DND-41 (cell line): ENCODE results near the gene GRK1.

Source experiments
- ATAC-seq: fragments of 200-7000 bp; cut with Tn5 transposase; 3 replicates; pipeline ENCODE4 v1.9.1; 2021; ENCODE audit warnings: low read depth; ENCODE audit not compliant: insufficient read depth
- DNase-seq: peaks from one replicate; pipeline ENCODE4 v3.0.0-alpha.2; 2020
- H2AFZ ChIP-seq: 2 replicates; pipeline ENCODE4 v1.6.0; 2012; ENCODE audit warnings: low read depth, low read length
- H3K27ac ChIP-seq: 2 replicates; pipeline ENCODE4 v1.5.1; 2012; ENCODE audit warnings: low read length, inconsistent platforms
- H3K27me3 ChIP-seq: fragments of 200-600 bp; sonication (generic); 2 replicates; pipeline ENCODE4 v1.6.0; 2012; ENCODE audit warnings: low read length, mild to moderate bottlenecking, inconsistent platforms; ENCODE audit not compliant: insufficient read depth, poor library complexity
- H3K36me3 ChIP-seq: 2 replicates; pipeline ENCODE4 v1.5.1; 2012; ENCODE audit warnings: low read length, inconsistent platforms; ENCODE audit not compliant: insufficient read depth
- H3K4me1 ChIP-seq: 2 replicates; pipeline ENCODE4 v1.5.1; 2012; ENCODE audit warnings: mild to moderate bottlenecking, low read length; ENCODE audit not compliant: insufficient read depth
- H3K4me2 ChIP-seq: 2 replicates; pipeline ENCODE4 v1.6.0; 2012; ENCODE audit warnings: mild to moderate bottlenecking, moderate library complexity, low read length, inconsistent platforms; ENCODE audit not compliant: insufficient read depth
- H3K4me3 ChIP-seq, 2 experiments: fragments of 200-600 bp in 1 of 2; shearing (Covaris generic) in 1 of 2; 2 replicates each; pipeline ENCODE4 v1.5.1; 2012 to 2016; ENCODE audit warnings: inconsistent platforms in 2 of 2, low read length in 2 of 2, mild to moderate bottlenecking in 2 of 2, low read depth in 1 of 2, moderate library complexity in 1 of 2
- H3K79me2 ChIP-seq: 2 replicates; pipeline ENCODE4 v1.6.0; 2012; ENCODE audit warnings: low read length, inconsistent platforms; ENCODE audit not compliant: insufficient read depth
- H3K9ac ChIP-seq: 2 replicates; pipeline ENCODE4 v1.6.0; 2012; ENCODE audit warnings: low read depth, mild to moderate bottlenecking, inconsistent platforms, low read length, moderate library complexity
- H3K9me3 ChIP-seq: 2 replicates; pipeline ENCODE4 v1.5.1; 2012; ENCODE audit warnings: low read length, moderate library complexity, mild to moderate bottlenecking, inconsistent platforms; ENCODE audit not compliant: insufficient read depth, severe bottlenecking
- H4K20me1 ChIP-seq: 2 replicates; pipeline ENCODE4 v1.6.0; 2012; ENCODE audit warnings: low read length; ENCODE audit not compliant: insufficient read depth
- EZH2 ChIP-seq: IDR thresholded peaks from 3 replicates; pipeline ENCODE4 v1.6.1; 2012; ENCODE audit warnings: borderline replicate concordance, low read depth, mild to moderate bottlenecking, moderate library complexity, low read length, inconsistent platforms; ENCODE audit not compliant: severe bottlenecking
- TF ChIP-seq, protein P1 (sequence below): IDR thresholded peaks from 2 replicates; pipeline ENCODE4 v1.5.1; 2012; ENCODE audit warnings: borderline replicate concordance, low read length, moderate library complexity, mild to moderate bottlenecking; ENCODE audit not compliant: poor library complexity, severe bottlenecking; ENCODE audit errors: extremely low read depth

GRK1 gene

DNA sequence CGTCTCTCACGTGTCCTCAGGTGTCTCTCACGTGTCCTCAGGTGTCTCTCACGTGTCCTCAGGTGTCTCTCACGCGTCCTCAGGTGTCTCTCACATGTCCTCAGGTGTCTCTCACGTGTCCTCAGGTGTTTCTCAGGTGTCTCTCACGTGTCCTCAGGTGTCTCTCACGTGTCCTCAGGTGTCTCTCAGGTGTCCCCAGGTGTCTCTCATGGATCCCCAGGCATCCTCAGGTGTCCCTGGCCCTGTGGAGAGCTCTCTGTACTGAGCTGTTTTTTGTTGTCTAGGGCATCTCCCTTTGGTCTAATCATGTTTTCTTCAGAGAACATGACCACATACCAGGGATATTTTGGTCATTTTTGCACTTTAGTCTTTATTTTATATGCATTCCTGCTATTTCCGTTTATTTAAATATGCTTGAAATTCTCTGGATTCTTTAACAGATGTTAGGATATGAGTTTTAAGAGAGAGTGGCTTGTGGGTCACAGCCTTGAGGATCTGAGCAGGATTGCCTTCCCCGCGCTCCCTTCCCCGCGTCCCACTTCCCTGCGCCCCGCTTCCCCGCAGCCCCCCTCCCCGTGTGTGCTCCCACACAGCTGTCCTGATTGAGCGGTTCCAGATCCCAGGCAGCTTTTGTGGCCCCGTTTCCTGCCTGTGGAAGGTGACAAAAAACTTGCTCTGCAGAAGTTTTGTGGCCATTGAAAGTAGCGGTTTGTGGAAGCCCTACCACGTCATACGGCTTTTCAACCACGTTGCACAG is 40.9 kb upstream of the GRK1 start:
- Histone ChIP-seq H3K27me3 (no peaks in the 10 kb centered on the region), H3K27ac (no peak overlapping the region), H3K36me3 (peaks cover 83% of the 10 kb centered on the region), H3K4me2 (no peak overlapping the region), H3K79me2 (peaks cover 92% of the 10 kb centered on the region), H3K9ac (no peak overlapping the region), H3K9me3 (no peaks in the 10 kb centered on the region), H3K4me3 (no peak overlapping the region), H2AFZ (no peak overlapping the region), H3K4me1 (no peaks in the 10 kb centered on the region), H4K20me1 (peaks cover 98% of the 10 kb centered on the region)
- ATAC-seq, result no peak
- DNase-seq, result no peak
- no peak for TF ChIP-seq EZH2
- TF ChIP-seq, protein P1, sequence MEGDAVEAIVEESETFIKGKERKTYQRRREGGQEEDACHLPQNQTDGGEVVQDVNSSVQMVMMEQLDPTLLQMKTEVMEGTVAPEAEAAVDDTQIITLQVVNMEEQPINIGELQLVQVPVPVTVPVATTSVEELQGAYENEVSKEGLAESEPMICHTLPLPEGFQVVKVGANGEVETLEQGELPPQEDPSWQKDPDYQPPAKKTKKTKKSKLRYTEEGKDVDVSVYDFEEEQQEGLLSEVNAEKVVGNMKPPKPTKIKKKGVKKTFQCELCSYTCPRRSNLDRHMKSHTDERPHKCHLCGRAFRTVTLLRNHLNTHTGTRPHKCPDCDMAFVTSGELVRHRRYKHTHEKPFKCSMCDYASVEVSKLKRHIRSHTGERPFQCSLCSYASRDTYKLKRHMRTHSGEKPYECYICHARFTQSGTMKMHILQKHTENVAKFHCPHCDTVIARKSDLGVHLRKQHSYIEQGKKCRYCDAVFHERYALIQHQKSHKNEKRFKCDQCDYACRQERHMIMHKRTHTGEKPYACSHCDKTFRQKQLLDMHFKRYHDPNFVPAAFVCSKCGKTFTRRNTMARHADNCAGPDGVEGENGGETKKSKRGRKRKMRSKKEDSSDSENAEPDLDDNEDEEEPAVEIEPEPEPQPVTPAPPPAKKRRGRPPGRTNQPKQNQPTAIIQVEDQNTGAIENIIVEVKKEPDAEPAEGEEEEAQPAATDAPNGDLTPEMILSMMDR, result no peak

DNA sequence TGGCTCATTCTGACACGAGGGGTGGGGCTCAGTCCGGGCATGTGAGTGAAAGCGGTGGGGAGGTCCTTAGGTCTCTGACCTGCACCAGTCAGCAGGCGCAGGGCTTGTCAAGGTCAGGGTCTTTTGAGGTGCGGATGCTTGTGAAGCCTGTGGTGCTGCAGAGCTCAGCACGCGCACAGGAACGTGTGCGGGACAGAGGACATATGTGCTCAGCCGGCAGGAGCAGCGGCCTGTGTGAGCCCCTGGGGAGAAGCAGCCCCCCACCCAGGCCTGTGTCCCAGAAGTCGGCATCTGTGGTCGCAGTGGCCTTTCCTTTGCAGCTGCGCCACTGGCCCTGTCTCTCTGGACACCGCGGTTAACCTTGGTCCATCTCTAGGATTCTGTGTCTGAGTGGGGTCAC is 39.9 kb upstream of the GRK1 start:
- Histone ChIP-seq H3K4me1 (no peaks in the 10 kb centered on the region), H3K9me3 (no peaks in the 10 kb centered on the region), H3K36me3 (peaks cover 93% of the 10 kb centered on the region), H3K27me3 (no peaks in the 10 kb centered on the region), H2AFZ (no peak overlapping the region), H3K27ac (no peak overlapping the region), H3K79me2 (peaks cover 99% of the 10 kb centered on the region), H3K9ac (no peak overlapping the region), H4K20me1 (peaks cover 100% of the 10 kb centered on the region), H3K4me3 (no peak overlapping the region), H3K4me2 (no peak overlapping the region)
- DNase-seq, result no peak
- no peak for TF ChIP-seq EZH2
- TF ChIP-seq, protein P1, result no peak
- no peak for ATAC-seq

DNA sequence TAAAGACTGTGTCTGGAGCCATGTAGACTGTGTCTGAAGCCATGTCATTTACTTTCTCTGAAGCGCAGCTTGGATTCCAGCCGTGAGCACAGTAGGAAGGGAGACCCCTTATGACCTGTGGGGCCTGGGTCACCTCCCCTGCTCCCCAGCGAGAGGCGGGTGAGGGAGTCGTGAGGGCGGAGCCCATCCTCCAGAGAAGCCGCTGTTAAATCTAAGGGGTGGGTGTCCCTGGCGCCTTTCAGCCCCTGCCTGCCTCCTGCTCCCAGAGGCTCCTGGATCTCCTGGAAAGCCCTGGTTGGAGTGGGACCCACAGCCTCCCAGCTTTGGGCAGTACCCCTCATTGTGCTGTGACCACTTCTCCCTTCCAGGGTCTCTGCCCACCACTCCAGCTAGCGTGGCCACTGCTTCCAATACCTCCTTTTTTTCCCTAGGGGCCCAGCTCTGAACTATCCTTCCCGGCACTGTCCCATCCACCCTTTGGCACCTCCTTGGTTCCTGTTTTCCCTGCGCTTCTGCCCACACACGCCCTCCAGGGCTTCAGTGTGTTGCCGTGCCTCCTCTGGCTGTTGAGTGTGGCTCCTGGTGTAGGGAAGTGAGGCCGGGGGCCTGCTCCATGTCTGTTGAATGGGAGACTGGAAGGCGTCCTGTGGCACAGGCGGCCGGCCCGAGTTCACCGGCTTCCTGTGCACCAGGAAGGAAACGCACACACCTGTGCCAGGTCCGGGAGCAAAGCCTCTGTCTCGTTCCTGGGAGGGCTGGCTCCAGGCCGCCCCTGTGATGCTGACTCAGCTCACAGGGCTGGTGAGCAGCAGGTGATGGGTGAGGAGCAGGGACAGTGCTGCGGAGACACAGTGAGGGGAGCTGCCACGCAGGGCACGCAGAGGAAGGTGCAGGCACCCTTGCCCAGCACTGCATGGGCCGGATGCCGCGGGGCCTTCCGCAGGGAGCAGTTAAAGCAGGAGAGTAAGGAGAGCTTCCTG is 38.4 kb upstream of the GRK1 start:
- Histone ChIP-seq H3K4me2 (no peak overlapping the region), H3K36me3 (peaks cover 93% of the 10 kb centered on the region), H3K27ac (no peak overlapping the region), H3K4me1 (no peaks in the 10 kb centered on the region), H4K20me1 (peaks cover 97% of the 10 kb centered on the region), H2AFZ (no peak overlapping the region), H3K4me3 (no peak overlapping the region), H3K27me3 (no peaks in the 10 kb centered on the region), H3K79me2 (peaks cover 85% of the 10 kb centered on the region), H3K9me3 (no peaks in the 10 kb centered on the region), H3K9ac (no peak overlapping the region)
- no peak for ATAC-seq
- DNase-seq, result no peak
- TF ChIP-seq, protein P1, result no peak
- no peak for TF ChIP-seq EZH2
